ENCODE measurements around the gene NACC2.
"Not testable (repeated sequence)": the region's sequence is repeated elsewhere in the genome, so short reads cannot be mapped to it uniquely, and the experiment has no call there.

Gene NACC2

GRCh38 chr9:136110082-136111061, 15.3 kb upstream of the NACC2 start:
- DNase-seq: peak; percentile 49

GRCh38 chr9:136109351-136110081, 14.4 kb upstream of the NACC2 start:
- DNase-seq: peak; percentile 94

- no peak for DNase-seq
Observed at GRCh38 chr9:136108648-136109266, 13.7 kb upstream of the NACC2 start.

- DNase-seq: no peak
Observed at GRCh38 chr9:136107953-136108647, 13.0 kb upstream of the NACC2 start.

GRCh38 chr9:136107155-136107952, 12.3 kb upstream of the NACC2 start:
- DNase-seq: no peak

GRCh38 chr9:136105398-136106135, 10.5 kb upstream of the NACC2 start:
- peak; percentile 33 for DNase-seq

GRCh38 chr9:136104916-136105315, 9.8 kb upstream of the NACC2 start:
- no peak for DNase-seq

GRCh38 chr9:136104488-136104800, 9.4 kb upstream of the NACC2 start:
- DNase-seq: no peak

- no peak for DNase-seq
Observed at GRCh38 chr9:136103651-136104487, 8.8 kb upstream of the NACC2 start.

- DNase-seq: not testable (repeated sequence)
Observed at GRCh38 chr9:136101615-136102074, 6.6 kb upstream of the NACC2 start.

GRCh38 chr9:136100700-136101614, 5.9 kb upstream of the NACC2 start:
- DNase-seq: no peak

GRCh38 chr9:136099542-136099941, 4.5 kb upstream of the NACC2 start:
- DNase-seq: no peak

GRCh38 chr9:136098844-136099243, 3.8 kb upstream of the NACC2 start:
- DNase-seq: no peak

GRCh38 chr9:136098210-136098609, 3.1 kb upstream of the NACC2 start:
- DNase-seq: no peak

GRCh38 chr9:136096505-136097001, 1.5 kb upstream of the NACC2 start:
- DNase-seq: no peak

GRCh38 chr9:136093995-136094881, 851 bp downstream of the NACC2 start:
- DNase-seq: peak; percentile 56

- DNase-seq: no peak
Observed at GRCh38 chr9:136093346-136093986, 1.6 kb downstream of the NACC2 start.
